ENCODE measurements around the gene CACHD1.

The CACHD1 gene

DNA sequence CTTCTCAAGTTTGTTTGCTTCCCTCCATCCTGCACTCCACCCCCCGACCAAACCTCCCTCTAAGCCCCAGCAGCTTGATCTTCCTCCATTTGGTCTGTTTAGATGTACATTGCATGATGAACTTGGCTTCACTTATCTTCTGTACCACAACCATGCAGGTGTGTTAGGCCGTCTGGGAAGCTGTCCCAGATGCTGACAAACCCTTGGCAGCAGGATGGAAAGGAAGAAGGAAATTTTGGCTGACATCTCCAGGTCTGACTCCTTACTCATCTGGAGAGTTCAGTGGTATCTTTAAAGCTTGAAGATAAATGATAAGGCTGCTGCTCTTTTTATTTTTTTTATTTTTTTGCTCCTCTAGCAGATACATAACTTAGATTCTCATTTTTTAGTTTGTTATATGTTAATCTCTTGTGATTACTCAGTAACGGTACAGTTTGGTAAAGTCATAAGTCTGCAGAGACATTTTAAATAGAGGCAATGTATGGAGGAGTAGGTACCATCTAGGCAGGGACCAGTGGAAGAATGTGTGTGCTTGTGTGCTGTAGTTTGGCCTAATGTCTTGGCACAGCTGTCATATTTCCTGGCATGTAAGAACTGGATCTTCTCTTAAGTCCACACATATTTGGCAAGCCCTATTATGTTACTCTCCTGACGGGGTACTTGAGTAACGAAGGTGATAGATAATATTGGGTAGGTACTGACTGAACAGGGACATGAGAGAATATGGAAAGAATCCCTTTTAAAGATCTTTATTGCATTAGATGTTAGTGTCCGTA, 79.7 kb downstream of the CACHD1 start:
- no peak for DNase-seq (ENCODE audit: low read depth in 2 of 2)

DNA sequence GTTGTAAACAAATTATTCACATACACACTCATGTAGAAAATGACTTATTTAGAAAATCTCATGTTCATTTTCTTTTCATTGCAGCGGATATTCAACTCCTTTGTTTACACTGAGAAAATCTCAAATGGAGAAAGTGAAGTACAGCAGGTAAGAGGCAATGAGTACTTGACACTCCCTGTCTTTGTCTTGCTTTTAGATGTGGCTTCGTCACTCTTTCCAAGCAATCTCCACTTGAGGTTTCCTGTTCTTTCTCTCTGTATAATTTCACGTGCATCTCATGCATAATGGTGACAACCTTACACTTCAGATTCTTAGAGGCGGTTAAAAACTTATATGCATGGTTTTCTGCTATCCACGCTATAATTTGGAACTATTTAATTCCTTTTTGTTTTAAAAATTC, 80.6 kb downstream of the CACHD1 start:
- DNase-seq (ENCODE audit: low read depth in 2 of 2), result no peak

DNA sequence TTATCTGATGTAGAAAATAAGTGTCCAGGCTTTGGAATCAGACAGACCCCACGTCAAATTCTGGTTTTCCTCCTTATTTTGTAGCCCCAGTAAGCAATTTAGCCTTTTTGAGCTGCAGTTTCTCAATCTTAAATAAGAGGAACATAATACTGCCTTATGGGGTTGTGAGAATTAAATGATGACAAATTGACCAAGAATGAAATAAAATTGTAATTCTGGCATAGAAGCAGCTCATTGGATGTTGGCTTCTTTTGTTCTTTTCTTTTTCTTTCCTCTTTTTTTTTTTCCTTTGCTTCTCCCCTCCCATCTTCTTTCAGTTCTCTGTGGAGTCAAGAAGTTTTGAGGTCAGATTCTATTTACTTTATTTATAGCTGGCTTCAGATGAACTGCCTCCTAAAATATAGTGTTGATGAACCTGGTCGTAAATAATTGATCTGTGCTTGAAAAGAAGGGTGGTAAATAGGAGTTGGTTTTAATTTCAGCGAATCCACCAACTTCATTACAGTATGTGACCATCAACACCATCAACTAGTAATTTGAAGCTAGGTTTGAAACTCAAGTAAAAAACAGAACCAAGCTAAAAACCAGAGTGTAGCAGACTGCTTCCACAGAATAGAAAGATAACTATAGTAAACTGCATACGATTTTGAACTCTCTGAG, 81.1 kb downstream of the CACHD1 start:
- no peak for DNase-seq (ENCODE audit: low read depth in 2 of 2)

DNA sequence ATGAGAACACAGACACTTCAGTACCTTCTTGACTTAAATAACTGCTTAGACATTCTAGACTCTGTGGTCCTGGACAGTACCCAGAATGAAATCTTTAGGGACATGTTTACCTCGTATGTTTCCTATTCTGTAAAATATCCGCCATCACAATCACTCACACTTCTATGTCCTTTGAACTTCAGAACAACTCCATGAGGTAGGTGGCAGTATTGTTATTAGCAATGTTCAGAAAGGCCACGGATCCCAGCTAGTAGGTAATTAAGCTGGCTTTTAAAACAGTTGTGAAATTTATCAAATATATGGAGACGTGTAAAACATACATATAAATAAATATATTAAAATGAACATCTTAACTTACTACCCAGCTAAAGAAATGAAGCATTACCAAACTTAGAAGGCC, 83.4 kb downstream of the CACHD1 start:
- DNase-seq (ENCODE audit: low read depth in 2 of 2), result no peak

DNA sequence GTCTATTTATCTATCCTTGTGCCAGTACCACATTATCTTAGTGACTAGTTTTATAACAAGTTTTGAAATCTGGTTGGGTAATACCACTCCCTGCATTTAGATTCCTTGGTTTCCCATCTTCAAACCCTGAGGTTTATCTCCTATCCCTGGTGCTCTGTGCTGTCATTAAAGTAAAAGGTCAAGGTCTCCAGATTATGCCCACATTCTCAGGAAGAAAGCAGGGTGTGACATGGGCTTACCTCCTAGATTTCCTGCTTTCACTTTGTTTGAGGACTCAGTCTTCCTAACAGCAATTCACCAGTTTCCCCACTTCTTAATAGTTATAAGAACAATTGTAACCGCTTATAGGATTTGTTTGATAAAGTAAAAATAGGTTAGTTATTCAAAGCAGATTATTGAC, 86.0 kb downstream of the CACHD1 start:
- DNase-seq (ENCODE audit: low read depth in 2 of 2), result no peak

DNA sequence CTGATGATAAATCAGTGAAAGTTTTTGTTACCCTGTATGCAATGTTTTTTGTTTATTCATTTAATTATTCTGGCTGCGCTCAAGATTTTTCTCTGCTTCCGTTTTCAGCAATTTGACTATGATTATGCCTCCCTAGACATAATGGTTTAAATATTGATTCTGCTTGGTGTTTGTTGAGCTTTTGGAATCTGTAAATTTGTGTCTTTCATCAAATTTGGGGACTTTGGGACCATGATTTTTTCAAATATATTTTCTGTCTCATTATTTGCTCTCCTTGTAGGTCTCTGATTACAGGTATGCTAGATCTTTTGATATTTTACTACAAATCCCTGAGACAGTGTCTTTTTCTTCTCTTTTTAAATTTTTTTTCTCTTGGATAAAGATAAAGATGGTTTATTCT, 92.1 kb downstream of the CACHD1 start:
- DNase-seq (ENCODE audit: low read depth in 2 of 2), result no peak

DNA sequence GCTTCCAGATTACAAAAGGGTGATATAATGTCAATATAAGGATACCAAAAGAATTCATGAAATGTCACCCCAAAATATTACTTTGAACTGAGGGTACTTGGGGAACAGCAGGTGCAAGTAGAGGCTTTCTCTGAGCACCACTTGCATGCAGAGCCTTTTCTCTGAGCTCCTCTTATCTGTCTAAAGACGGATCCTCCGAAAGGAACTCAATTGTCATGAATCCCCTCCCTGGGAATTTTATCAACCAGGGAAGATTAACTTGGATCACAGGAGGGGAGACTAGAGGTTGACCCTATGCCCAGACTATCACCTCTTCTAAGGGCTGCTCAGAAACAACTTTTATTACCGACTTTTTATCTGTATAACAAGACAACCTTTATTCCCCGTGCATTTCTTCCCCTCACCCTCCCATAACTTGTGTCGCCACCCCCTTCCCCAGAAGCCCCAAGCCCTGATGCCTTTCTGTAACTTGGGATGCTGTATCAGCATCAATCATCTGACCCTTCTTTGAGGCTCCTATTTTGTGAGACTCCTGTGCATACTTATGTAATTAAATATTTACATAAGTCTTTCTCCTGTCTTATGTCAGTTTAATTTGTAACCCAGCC, 94.1 kb downstream of the CACHD1 start:
- DNase-seq (ENCODE audit: low read depth in 2 of 2), result no peak

DNA sequence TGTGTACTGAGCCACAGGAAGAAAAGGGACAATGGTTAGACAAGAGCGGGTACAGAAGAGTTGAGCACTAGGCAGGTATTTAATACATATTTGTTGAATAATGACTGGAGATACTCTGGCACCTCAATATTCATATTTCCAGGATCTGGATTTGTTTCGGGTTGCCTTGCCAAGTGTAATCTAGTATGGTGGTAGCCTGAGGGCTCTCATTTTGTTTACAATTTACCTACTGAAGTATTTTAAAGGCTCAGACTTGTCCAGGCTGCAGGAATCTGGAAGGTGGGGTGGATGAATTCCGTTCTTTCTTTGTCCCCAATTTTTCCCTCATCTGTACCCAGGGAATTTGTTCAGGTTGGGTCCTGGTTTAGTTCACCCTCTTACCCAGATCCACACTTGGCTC, 95.0 kb downstream of the CACHD1 start:
- no peak for DNase-seq (ENCODE audit: low read depth in 2 of 2)

DNA sequence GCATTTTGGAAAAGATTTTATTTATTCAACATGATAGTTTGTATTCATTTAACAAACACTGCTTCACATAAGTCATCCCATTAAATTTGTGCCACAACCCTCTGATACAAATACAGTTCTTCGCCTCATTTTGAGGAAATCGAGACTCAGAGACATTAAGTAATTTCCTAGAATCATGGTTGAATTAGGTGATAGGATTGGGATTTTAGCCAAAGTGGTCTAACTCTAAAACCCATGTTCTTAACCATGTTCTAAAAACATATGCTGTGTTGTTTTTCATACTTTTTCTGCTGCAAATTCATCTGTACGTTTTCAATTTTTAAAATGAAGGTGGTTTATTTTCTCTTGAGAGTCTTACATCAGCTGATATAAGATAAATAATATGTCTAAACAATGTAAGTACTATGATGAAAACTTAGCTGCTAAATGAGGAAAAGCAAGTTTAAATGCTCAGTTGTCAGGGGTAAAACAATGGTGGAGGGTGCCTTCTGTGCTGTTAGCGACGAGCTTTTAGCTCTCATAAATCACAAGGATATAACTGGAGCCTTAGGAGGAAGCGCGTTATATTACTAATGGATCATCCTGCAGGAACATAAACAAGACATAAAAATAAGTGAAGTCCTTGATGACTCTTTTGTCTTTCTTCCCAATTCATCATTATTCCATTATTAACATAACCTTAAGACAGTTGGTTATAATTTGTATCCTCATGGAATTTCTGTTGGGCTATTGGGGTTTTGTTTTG, 97.7 kb downstream of the CACHD1 start:
- no peak for DNase-seq (ENCODE audit: low read depth in 2 of 2)

DNA sequence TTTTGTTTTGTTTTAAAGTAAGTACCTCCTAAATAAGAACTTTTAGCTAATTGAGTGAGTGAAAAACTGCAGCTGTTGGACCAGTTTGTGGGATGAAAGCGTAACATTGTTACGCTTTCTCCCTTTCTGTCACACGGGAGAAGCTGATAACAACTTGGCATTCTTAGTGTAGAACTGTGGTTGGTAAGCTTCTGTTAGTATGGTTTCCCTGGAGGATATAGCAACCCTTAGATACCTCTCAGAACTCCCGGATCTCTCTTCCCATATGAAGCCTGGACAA, 98.2 kb downstream of the CACHD1 start:
- DNase-seq (ENCODE audit: low read depth in 2 of 2), result no peak

DNA sequence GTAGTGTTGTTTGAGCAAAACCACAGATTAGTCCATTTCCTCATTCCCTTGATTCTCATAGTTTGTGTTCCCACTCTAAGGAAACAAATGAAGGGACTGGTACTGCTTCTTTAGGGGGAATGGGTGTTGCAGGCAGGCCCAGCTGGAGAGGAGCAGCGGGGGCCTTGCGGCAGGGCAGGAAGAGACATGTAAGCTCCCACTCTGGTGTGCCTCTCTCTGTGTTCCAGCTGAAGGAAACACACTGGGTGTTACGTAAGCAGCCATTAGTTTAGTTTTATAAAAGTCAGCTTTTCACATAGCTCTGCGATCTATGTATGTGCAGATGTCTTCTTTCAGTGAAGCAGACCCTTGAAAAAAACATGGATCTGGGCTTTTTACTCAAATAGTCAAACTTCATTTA, 99.5 kb downstream of the CACHD1 start:
- DNase-seq (ENCODE audit: low read depth in 2 of 2), result no peak

DNA sequence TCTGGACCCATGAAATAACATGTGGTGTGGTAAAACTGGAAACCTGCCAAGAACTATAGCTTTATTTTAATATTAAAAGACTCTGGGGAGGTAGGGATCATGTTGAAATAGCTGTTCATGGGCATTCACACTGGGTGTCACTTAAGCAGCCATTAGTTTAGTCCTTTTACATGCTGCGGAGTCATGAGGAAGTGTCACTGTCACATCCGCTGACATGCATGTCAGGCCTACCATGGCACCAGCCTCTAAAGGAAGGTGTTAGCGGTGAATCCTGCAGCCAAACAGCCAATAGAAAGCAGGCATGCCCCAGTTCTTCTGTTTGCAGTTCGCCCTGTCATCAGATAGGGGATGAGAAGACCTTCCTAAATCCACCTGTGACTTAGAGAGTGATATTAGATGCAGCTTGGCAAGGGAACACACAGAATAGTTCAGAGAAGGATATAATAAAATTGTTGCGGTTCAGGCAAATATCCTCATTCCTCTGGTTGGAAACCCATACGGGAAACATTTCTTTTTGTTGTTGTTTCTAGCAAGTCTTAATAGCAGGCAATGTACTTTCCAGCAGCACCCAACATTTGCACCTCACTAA, 100.4 kb downstream of the CACHD1 start:
- no peak for DNase-seq (ENCODE audit: low read depth in 2 of 2)

DNA sequence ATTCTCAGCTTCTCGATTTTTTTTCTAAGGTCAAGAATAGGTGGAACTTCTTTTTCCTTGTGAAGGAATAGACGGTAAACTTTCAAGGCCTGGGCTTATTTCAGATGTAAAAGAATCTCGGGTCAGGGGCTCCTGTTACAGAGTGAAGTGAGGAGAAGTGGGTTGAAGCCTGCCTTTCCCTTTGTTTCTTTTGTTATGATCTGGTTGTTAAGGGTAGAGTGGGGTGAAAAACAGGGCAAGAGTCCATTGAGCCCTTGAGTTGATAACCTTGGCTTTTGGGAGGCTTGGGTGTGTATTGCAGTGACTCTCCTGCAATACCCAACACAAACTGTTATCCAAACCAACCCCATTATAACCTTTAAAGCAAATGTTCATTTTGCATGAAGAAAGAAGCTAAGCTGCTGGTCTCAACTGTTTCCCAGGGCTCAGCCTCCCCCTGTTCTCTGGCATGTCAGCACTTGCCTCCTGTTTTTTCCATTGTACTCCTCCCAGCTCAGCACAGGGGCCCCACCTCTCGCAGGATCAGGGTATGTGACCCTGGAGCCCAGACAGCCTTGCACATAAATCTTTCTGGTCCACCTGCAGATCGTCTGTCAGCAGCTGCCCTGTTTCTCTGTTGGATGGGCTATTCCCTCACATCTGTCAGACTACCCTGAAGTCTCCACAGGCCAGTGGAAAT, 102.4 kb downstream of the CACHD1 start:
- no peak for DNase-seq (ENCODE audit: low read depth in 2 of 2)

DNA sequence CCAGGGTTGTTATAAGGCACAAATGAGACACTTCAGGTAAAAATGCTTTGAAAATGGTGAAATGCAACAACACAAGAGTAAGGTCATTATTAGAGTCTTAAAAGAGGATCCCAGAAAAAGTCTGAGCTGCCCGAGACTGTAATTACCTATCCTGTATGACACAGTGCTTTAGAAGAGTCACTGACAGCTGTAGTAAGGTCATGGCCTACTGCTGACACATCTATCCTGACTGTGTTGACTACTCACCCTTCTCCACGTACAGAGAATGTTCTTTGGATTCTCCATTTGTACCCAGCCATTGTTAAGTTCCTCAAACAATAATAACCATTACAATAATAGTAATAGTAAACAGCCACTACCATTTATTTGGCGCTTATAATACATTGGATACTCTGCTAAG, 104.4 kb downstream of the CACHD1 start:
- no peak for DNase-seq (ENCODE audit: low read depth in 2 of 2)

DNA sequence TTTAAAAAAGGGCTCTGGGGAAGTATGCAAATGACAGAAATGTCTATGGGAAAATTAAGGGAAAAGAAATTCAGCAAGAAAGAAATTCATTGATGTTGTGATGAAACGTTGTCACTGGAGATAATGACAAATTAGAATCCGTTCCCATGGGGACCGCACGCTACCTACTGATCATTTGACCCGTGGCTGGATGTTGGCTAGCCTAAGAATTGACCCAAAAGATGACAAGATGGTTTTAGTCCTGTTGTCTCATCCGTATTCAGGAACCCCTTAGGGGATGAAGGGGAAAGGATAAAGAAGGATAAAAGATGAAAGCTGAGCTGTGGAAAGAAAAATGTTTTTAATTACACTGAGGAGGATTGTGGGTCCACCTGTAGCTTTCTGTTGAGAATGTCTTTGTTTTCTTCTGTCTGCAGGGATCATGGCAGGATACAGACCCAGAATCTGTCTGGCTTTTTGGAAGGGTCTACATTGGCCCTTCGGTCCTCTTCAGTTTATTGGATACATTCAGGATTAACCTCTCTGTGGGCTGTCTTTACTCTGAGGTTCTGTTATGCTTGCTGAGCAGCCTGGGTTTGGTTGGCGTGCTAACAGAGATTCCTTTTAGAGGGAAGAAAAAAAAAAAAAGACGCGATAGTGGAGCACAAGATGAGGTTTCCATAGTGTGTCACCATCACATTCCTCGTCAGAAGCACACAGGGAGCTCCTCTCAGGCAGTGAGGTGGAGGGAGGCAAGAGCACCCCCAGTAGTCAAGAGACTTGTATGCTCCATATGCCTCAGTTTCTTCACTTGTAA, 106.2 kb downstream of the CACHD1 start:
- no peak for DNase-seq (ENCODE audit: low read depth in 2 of 2)

DNA sequence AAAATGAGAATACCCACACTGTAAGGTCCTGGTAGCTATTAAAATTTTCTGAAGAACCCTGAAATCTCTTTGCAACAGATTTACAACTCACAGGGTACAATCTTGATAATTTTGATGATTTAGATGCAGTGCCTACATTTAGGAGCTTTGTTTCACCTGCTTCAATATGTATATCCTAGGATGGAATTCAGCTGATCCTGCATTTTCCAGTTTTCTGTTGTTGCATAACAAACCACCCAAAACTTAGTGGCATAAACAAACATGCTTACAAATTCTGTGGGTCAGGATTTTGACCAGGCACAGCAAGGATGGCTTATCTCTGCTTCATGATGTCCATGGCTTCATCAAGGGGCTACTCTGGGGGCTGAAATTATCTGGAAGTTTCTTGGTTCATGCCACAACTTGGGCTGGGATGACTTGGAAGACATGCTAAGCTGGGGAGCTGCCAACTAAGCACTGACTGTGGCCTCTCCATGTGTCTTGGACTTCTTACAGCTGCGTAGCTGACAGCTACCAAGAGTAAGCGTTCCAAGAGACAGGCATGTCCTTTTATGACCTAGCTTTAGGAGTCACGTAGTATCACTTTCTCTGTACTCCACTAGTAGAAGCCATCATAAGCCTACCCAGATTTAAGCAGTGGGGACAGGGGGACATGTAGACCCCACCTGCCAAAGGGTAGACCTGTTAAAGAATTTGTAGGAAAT, 108.5 kb downstream of the CACHD1 start:
- DNase-seq (ENCODE audit: low read depth in 2 of 2), result no peak

DNA sequence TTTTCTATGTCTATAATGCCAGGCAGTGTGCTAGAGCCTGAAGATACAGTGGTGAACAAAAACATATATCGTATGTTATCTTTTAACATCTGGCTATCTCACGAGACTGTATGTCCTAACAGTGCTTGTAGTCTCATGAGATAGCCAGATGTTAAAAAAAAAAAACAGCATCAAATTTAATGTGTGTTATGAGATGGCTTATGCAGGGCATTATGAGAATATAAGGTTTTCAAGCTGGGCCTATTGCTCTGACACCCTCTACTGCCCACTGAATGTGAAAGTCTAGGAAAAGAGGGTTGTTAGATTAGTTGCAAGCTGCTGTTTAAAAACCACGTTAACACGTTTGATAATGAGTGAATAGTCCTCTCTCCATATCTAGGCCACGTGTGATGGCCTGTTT, 109.8 kb downstream of the CACHD1 start:
- no peak for DNase-seq (ENCODE audit: low read depth in 2 of 2)

DNA sequence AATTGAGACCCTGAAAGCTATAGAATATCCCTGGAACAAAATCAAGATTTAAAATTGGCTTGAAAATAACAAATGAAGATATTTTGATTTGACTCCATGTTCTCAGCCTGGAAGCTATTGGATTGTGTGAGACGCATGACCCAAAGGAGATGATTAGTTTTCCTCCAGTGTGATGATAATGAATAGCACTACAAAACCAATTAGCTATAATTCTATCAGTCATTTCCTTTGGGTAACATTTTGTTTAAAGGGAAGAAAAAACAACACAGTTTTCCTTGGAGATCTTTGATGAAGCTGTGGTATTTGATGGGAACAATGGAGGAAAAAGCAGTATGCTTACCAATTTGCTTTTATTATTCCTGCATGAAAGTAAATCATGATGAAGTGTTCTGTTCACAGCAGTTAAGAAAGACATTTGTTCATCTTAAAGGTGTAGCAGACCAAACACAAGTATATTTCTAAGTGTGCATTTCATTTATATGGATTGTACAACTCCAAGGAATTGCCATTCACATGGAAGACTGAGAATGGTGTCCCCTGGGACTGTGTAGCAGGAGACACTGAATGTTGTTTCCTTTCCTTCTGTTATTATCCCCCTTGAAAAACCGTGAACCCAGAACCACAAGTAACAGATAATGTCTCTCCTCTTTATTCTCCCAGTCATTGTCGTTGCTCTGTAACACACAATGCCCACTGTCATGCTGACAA, 111.4 kb downstream of the CACHD1 start:
- no peak for DNase-seq (ENCODE audit: low read depth in 2 of 2)

DNA sequence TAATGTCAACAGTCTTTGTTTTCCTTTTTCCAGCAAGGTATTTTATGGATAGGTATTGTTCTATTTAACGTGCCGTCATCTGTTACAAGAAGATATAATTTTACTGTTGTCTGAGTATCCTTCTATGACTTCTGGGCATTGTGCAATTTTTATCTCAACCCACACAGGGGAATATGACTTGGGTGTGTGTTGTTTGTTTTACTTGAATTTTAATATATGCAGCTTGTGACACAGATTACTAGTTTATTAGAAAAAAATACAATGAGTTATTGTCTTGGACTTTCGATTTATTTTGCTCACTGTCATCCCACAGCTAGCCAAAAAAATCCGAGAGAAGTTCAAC, 111.9 kb downstream of the CACHD1 start:
- no peak for DNase-seq (ENCODE audit: low read depth in 2 of 2)

DNA sequence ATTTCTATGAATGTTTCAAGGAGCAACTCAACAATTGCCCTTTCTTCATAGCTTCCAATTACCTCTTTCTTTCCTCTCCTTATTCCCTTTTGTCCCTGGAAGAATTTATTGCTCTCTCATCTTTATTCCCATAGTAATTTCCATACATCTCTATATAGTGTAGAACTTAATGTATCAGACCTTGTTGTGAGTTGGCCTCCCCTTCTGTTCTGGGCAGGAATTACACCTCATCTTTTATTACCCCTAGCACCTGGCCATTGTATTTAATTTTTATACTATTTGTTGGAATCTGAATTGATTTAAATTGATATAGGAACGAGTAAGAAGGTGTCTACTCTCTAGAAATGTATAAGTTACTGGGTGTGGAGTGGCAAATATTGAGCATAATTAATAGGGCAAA, 114.5 kb downstream of the CACHD1 start:
- no peak for DNase-seq (ENCODE audit: low read depth in 2 of 2)

All from stimulated activated CD8-positive, alpha-beta memory T cell treated with anti-CD3 and anti-CD28 coated beads, Interleukin-7, amount 100 ng/mL, for 4 hours (primary cell).